Measurements from ENCODE around the gene SLC10A4.
A peak's percentile ranks its signal among the peaks of the same experiment; 100 is the strongest.

The SLC10A4 gene

DNA sequence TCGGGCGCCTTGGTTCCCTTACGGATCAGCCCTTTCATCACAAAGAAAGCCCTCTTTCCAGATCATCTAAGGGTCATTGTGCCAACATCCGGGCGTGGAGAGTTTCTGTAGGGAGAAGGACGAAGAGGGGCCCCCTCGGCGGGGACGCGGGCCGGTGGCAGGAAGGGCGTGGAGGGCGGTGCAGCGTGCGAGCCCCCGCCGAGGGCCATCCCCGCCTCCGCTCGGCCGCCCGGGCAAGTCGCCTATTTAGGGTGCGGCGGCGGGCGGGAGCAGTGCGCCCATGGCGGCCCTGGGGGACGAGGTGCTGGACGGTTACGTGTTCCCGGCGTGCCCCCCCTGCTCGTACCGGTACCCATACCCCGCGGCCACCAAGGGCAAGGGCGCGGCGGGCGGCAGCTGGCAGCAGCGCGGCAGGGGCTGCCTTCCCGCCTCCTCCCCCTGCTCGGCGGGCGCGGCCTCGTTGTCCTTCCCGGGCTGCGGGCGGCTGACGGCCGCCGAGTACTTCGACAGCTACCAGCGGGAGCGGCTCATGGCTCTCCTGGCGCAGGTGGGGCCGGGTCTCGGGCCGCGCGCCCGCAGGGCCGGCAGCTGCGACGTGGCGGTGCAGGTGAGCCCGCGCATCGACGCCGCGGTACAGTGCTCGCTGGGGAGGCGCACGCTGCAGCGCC is 7.0 kb downstream of the SLC10A4 start, which contains the start of gene ZAR1:
Gene ZAR1 (plus strand): TSS at position 241 of the 668 bp plus-strand sequence. CDS start 40 bp downstream, at position 281.
- DNase-seq (ENCODE audit: low read depth, low spot score), result peak; percentile 41

DNA sequence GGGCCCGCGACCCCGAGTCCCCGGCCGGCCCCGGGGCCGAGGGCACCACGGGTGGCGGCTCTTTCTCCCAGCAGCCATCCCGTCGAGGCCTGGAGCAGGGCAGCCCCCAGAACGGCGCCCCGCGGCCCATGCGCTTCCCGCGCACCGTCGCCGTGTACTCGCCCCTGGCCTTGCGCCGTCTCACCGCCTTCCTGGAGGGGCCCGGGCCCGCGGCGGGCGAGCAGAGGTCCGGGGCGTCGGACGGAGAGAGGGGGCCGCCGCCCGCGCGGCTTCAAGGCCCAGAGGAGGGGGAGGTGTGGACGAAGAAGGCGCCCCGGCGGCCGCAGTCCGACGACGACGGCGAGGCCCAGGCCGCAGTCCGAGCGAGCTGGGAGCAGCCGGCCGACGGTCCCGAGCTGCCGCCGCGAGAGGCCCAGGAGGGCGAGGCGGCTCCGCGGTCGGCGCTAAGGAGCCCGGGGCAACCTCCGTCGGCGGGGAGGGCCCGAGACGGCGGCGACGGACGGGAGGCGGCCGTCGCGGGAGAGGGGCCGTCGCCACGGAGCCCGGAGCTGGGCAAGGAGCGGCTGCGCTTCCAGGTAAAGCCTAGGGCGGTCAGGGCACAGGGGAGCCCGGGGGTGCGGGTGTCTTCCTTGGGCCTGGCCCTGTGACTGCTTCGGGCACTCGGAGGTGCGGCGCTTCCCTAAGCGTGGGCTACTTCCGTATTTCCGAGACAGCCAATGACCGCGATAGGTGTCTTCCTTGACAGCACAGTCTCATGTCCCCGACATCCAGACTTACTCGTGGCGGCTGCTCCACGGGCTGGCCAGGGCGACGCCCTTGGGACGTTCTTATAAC is 7.8 kb downstream of the SLC10A4 start:
- no peak for DNase-seq (ENCODE audit: low read depth, low spot score)

DNA sequence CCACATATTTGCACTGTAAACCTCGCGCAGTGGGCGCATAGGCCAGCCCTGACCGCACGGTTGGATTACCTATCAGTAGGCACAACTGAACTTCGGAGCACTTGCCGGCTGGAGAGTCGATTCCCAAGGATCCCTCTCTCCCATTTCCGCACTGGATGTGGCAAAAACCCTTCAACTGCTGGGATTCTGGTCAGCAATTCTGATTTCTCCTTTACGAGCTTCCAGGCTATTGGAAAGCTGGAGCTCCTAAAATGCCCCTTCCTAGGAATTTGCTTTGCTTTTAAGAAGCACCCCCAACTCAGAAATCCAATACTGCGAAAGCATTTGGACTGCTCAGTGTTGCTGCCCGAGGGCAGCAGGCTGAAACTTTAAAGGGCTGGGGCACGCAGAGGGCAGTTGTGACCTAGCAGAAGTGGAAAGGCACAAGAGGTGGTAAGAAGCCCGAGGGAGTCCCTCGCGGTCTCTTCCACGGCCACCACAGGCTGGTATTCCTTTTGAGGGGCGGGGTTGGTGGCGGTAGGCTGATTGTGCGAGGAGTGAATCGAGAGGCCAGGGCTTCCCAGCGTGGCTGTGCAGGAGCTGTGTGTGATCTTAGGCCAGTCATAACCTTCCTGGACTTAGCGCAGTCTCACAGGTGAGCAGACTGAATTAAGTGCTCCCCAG is 8.5 kb downstream of the SLC10A4 start:
- DNase-seq (ENCODE audit: low read depth, low spot score), result no peak

DNA sequence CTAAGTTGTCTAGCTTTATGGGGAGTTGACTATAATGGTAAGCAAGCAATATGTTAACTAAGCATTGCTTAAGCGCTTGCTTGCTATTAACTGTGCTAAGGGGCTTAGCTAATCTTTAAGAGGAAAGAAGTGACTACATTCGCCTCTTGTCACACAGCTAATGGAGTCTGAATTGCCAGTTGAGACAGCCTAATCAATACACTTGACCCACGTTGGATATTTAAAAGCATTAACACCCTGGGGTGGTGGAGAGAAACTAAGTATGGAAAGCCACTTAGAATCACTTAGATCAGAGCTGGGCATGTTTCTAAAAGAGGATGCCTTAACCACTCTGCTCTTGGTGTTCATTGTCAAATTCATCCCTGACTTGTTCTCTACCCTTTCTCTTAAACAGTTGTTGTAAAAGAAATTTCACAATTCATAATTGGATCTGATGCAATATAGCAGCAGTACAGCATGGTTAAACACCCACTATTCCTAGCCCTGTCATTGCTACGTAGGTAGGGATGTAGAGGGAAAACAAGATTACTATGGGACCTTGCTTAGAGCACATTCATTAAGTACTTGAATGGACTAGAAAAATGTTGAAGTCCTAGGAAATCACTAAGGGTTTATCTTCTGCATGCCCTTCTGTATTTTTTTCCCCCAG is 10.4 kb downstream of the SLC10A4 start:
- DNase-seq (ENCODE audit: low read depth, low spot score), result no peak

DNA sequence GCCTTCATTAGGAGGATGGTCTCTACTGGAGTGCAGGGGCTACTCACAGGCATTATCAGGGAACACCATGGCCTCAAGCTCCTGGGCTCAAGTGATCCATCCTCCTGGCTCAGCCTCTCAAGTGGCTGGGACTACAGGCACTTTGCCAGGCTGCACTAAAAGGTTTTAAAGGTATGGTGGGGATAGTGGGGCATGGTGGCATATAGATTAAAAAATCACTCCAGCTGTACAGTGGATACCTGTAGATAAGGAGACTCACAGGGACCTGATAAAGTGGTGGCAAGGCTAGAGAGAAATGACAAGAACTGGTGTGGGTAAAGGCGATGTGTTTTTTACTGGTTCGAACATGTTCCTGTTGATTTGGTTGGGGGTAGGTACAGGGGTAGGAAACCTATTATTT is 12.8 kb downstream of the SLC10A4 start:
- DNase-seq (ENCODE audit: low read depth, low spot score), result no peak

DNA sequence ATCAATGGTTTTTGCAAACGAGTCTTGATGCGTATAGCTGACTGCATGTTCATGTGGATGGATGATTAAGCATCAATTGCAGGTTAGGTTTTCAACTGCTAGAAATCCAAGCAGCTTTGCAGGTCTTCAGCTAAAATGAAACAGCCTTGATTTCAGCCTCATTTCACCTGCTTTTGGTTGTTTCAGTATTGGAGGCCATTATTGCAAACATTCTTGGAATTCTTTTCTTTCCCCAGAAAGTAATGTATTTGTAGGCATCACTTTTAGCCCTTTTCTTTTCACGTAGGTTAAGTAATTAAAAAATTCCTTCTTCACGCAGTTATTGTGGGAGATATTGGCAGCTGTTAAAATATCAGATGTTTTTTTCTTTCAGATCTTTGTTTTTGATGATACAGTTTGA is 15.8 kb downstream of the SLC10A4 start:
- peak; percentile 26 for DNase-seq (ENCODE audit: low read depth, low spot score)

DNA sequence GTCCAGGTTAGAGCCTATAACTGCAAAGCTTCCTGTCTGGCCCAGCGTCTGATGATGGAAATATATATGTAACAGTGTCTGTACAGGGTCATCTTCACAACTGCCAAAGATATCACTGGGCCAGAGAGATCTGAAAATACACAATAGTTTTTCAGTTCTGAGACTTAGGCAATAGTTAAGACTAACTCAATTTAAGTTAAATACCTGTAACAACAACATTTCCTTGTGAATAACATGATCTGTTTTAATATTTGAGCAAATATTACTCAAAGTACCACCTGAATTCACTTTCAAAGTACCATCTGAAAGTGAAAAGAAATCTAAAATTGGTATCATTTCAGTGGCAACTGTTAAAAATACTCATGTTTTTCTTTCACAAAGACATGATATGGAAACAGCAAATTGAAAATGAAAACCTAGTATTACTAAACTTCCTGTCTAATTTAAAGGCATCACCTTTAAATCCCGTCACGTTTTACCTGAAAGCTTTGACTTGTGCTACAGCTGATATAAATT is 16.5 kb downstream of the SLC10A4 start:
- no peak for DNase-seq (ENCODE audit: low read depth, low spot score)

DNA sequence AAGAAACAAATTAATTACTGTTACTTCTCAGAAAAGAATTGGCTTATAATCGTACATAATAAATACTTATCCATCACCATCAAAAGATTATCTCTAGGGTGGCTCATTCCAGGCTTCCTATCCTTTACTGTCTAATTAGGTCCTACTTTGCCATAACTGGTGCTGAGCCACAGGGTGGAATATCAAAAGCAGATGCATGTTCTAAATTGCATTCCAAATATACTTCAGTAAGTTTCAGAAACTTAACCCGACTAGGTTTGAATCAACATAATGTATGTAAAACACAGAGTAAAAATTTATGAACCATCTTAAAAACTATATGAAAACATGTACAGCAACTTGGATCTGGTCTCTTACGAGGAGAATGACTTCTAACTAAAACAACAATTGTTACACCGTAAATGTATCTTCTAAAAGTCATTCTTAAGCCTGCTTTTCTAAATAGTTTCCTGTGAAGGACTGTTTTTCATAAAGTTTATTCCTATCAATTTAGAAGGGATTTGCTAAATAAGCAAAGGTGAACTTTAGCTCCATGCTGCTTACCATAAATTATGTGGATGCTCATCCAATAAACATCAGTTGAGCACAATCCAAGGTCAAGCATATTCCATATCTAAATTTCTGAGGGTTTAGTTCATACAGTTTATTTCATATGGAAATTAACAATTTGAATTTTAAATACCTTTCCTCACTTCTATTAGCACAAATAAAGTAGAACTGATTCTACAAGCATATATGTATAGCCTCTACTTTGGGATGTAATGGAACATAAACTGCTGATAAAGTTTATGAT is 20.3 kb downstream of the SLC10A4 start:
- no peak for DNase-seq (ENCODE audit: low read depth, low spot score)

DNA sequence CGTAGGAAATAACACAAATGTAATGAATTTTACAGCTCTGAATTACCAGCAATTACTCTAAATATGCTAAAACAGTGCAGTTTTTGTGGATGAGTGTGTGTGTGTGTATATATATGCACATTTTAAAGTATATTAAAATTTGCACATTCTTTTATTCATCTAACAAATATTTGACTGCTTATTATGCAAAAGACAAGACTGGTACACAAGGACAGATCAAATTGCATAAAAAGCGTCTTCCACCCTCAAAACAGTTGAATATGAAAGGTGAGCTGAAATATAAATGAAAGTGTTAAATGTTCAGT is 20.8 kb downstream of the SLC10A4 start:
- no peak for DNase-seq (ENCODE audit: low read depth, low spot score)

DNA sequence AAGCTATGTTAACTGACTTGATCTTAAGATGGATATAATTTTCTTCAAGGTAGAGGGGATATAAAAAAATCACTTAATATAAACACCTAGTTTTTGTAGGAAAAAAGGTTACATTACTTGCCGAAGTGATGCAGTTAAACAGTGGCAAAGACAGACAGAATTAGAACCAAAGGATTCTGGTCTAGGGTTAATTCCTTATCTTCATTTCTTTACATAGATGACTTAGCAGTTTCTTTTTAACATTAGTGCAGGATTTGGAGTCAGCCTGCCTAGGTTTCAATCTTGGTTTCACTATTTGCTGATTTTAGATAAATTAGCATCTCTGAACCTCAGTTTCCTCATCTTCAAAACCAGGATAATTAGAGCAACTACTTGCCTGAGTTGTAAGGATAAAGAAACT is 21.2 kb downstream of the SLC10A4 start:
- DNase-seq (ENCODE audit: low read depth, low spot score), result no peak

DNA sequence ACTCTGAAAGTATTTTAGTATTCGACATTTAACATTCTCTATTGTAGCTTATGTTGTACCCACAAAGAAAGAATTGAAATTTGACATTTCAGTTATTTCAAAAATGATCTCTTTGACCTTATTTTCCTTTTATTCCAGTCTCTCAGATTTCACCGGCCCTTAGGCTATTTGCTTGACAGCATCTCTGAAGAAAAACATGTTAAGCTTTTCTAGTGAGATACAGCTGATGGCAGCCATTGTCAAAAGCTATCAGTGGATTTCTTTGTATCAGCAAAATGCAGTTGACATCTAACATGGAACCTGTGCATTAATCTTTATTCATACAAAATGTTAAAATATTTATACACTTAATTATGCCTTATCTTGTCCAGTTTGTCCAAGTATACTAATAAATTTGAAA is 23.6 kb downstream of the SLC10A4 start:
- no peak for DNase-seq (ENCODE audit: low read depth, low spot score)

DNA sequence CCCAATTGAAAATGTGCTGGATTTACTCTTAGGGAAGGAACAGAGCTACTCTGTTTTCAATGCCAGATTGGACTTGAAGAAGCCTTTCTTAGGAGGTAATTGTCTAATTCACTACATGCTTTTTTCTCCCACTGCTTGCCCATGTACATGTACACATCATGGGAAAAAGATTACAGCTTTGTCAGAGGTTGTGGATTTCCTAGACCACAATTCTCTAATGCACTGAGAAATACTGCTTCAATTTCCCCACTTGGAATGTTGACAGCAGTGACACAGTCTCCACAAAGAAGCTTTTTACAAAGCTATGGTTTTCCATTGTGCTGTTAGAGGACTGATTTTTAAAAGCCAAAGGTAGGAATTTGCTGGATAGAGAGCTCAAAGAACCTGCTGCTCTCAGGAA is 26.4 kb downstream of the SLC10A4 start:
- peak; percentile 79 for DNase-seq (ENCODE audit: low read depth, low spot score)

DNA sequence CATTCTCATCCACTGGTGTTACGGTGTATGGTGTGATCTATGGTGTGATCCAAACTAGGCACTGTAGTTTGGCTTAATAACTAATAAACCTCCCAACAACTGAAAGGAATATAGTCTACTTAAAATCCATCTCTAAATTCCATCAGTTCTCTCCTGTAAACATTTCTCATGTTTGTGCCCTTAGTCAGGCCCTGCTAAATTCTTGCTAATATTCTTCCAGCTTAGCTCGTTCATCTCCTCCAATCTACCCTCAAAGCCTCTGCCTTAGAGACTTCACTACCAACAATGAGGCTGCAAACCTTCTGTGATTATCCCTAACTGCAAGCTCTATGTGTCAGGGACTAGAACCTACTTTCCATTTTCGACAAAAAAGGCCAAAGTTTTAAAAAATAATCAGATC is 35.0 kb downstream of the SLC10A4 start:
- DNase-seq (ENCODE audit: low read depth, low spot score), result no peak

DNA sequence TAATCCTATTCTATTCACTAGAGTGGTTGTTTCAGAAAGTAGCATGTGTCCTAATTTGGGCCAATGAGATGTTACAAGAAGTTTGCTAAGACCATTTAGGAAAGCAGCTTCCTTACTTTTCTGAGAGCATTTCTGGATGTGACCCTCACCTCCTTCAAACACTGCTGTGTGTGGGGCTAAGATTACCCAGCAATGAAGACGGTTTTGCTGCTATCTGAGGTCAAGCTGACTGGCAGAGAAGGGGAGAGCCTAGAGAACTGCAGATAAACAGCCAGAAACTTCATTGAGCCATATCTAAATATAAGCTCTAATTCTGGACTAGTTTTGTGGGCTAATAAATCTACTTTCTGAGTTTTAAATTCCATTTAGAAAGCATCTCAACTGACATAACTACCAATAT is 43.3 kb downstream of the SLC10A4 start:
- no peak for DNase-seq (ENCODE audit: low read depth, low spot score)

DNA sequence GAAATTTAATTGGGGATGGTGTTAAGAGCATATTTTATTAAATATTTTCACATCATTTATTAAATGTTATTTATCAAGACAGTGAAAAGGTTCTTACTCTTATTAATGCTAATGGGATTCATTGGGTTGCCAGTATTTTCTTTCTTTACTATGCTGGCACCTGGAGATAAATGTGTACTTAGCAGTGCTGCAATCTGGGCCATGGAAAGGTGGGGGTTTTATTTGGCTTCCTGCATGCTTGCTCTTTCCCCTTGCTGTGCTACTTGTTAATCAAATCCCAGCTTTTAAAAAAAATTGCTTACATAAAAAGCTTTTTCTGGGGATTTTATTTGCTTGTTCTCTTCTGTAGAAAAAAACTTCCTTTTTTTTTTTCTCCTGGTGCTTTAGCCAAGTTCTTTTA is 55.2 kb downstream of the SLC10A4 start:
- DNase-seq (ENCODE audit: low read depth, low spot score), result no peak

All from astrocyte of the hippocampus (primary cell).